8988T (cell line): ENCODE results near the gene GATA3.

Experiments used
- DNase-seq: peaks from one replicate; pipeline ENCODE4 v3.0.0; 2011

The GATA3 gene

GRCh38 chr10:8051109-8051821 lies 3.2 kb upstream of the GATA3 start:
- DNase-seq: no peak

- DNase-seq: no peak
These were observed 2.6 kb upstream of the GATA3 start for GRCh38 chr10:8051851-8052257.

- no peak for DNase-seq
These were observed 2.0 kb upstream of the GATA3 start for GRCh38 chr10:8052341-8052955.

- DNase-seq: no peak
These were observed 1.5 kb upstream of the GATA3 start for GRCh38 chr10:8052956-8053445.

- DNase-seq: peak; percentile 70
These were observed 843 bp upstream of the GATA3 start for GRCh38 chr10:8053446-8054243.

GRCh38 chr10:8054244-8054493 lies 319 bp upstream of the GATA3 start:
- peak; percentile 80 for DNase-seq

GRCh38 chr10:8055420-8056349 lies 1.2 kb downstream of the GATA3 start:
- no peak for DNase-seq

- DNase-seq: no peak
These were observed 1.9 kb downstream of the GATA3 start for GRCh38 chr10:8056378-8056777.

- no peak for DNase-seq
These were observed 2.4 kb downstream of the GATA3 start for GRCh38 chr10:8056871-8057331.

- DNase-seq: no peak
These were observed 3.3 kb downstream of the GATA3 start for GRCh38 chr10:8057636-8058273.

- DNase-seq: no peak
These were observed 4.0 kb downstream of the GATA3 start for GRCh38 chr10:8058274-8059111.

- DNase-seq: no peak
These were observed 4.9 kb downstream of the GATA3 start for GRCh38 chr10:8059191-8059936.

- no peak for DNase-seq
These were observed 5.7 kb downstream of the GATA3 start for GRCh38 chr10:8060010-8060703.

GRCh38 chr10:8060704-8061121 lies 6.2 kb downstream of the GATA3 start:
- DNase-seq: no peak

GRCh38 chr10:8061274-8062211 lies 7.1 kb downstream of the GATA3 start:
- DNase-seq: no peak

GRCh38 chr10:8063128-8063908 lies 8.8 kb downstream of the GATA3 start:
- no peak for DNase-seq

GRCh38 chr10:8063935-8064334 lies 9.4 kb downstream of the GATA3 start:
- DNase-seq: no peak

- no peak for DNase-seq
These were observed 9.9 kb downstream of the GATA3 start for GRCh38 chr10:8064436-8064835.
